ENCODE data around the gene CCDC88B.

CCDC88B gene

GRCh38 chr11:64352099-64352994 lies 12.3 kb downstream of the CCDC88B start:
- Histone ChIP-seq H3K36me3 (ENCODE audit: control insufficient read depth in 1 of 2, insufficient read depth in 2 of 2, low read length in 2 of 2) (no peaks in the 10 kb centered on the region), H3K27ac (ENCODE audit: low read length) (no peak overlapping the region), H3K27me3 (ENCODE audit: low read depth, low read length) (no peaks in the 10 kb centered on the region), H3K4me3 (ENCODE audit: low read depth in 1 of 2, low read length in 2 of 2) (no peak overlapping the region), H3K4me1 (ENCODE audit: control insufficient read depth in 1 of 2, insufficient read depth in 2 of 2, low read length in 2 of 2) (peaks cover 0 to 12% of the 10 kb centered on the region in 2 donors), H3K9me3 (ENCODE audit: control insufficient read depth in 1 of 2, low read length in 2 of 2) (no peaks in the 10 kb centered on the region)

DNA sequence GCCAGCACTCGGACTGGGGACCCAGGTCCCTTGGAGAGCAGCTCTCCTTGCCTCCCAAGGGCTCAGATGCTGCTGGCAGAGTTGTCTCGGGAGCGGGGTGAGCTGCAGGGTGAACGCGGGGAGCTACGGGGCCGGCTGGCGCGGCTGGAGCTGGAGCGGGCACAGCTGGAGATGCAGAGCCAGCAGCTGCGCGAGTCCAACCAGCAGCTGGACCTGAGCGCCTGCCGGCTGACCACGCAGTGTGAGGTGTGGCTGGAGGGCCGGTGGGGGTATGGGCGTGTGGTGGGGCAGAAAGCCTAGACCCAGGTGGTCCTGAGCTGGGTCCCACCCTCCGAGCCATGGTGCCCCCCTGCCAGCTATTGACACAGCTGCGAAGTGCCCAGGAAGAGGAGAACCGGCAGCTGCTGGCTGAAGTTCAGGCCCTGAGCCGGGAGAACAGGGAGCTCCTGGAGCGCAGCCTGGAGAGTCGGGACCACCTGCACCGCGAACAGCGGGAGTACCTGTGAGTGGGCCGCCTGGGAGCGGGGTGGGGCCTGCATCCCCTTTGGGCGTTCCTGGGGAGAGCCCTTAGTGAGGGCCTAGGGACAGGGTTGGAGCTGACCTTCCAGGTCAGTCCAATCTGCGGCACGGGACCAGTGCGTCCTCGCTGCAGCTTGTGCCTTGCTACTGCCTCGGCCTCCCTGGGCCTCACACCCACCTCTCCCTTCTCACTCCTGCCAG lies 13.2 kb downstream of the CCDC88B start:
- Histone ChIP-seq H3K4me1 (ENCODE audit: control insufficient read depth in 1 of 2, insufficient read depth in 2 of 2, low read length in 2 of 2) (peaks cover 1 to 18% of the 10 kb centered on the region in 2 donors), H3K4me3 (ENCODE audit: low read depth in 1 of 2, low read length in 2 of 2) (no peak overlapping the region), H3K36me3 (ENCODE audit: control insufficient read depth in 1 of 2, insufficient read depth in 2 of 2, low read length in 2 of 2) (no peaks in the 10 kb centered on the region), H3K9me3 (ENCODE audit: control insufficient read depth in 1 of 2, low read length in 2 of 2) (no peaks in the 10 kb centered on the region), H3K27ac (ENCODE audit: low read length) (no peak overlapping the region), H3K27me3 (ENCODE audit: low read depth, low read length) (no peaks in the 10 kb centered on the region)

DNA sequence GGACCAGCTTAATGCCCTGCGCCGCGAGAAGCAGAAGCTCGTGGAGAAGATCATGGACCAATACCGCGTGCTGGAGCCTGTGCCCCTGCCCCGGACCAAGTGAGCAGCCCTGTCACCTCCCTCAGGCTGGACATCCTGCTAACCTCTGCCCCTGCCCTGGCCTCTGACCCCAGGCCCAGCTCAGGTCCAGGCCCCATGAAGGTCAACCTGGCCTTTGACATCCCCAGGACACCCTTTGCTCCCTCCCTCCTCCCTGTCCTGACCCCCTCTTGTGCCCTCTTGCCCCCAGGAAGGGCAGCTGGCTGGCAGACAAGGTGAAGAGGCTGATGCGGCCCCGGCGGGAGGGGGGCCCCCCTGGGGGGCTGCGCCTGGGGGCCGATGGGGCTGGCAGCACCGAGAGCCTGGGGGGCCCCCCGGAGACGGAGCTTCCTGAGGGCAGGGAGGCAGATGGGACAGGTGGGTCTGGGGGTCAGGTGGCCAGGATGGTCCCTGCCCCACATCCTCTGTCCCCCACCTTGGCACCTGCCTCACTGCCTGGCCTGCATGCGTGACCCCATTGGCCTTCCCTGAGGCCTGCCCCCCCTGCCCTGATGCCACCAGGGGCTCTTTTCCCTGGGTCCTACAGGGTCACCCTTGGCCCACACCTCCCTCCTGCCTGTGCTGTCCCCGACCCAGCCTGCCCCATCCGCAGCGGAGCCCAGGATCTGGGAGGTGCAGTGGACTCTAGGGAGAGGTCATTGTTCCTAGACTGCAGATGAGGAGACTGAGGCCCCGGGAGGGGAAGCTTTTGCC lies 13.9 kb downstream of the CCDC88B start:
- Histone ChIP-seq H3K9me3 (ENCODE audit: control insufficient read depth in 1 of 2, low read length in 2 of 2) (no peaks in the 10 kb centered on the region), H3K36me3 (ENCODE audit: control insufficient read depth in 1 of 2, insufficient read depth in 2 of 2, low read length in 2 of 2) (no peaks in the 10 kb centered on the region), H3K4me3 (ENCODE audit: low read depth in 1 of 2, low read length in 2 of 2) (no peak overlapping the region), H3K27me3 (ENCODE audit: low read depth, low read length) (no peaks in the 10 kb centered on the region), H3K27ac (ENCODE audit: low read length) (no peak overlapping the region), H3K4me1 (ENCODE audit: control insufficient read depth in 1 of 2, insufficient read depth in 2 of 2, low read length in 2 of 2) (peaks cover 4 to 26% of the 10 kb centered on the region in 2 donors)

DNA sequence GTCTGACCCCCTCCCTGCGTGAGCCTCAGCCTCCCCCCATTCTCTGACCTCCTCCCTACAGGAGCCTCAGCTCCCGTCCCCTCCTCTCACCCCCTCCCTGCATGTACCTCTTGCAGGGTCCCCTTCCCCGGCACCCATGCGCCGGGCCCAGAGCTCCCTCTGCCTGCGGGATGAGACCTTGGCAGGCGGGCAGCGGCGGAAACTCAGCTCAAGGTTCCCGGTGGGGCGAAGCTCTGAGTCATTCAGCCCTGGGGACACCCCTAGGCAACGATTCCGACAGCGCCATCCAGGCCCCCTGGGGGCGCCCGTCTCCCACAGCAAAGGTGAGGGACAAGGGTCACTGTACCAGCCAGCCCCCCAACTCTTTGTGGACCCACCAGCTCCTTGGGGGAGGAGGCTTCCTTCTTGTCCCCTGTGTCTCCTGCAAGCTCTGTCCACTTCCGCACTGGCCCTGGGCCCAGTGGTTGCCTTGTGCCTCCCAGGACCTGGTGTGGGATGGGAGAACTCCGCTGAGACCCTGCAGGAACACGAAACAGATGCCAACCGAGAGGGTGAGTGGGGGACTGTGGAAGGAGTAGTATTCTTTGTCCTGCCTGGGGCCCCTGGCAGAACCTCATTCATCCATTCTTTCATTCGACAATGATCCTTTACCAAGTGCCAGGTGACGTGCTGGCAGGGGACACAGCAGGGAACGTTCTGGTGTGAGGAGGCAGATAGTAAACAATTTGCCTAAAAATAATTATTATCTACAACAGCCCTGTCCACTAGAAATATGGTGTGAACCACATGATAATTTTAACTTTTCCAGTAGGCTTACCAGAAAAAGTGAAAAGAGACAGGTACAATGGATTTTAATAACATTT lies 15.3 kb downstream of the CCDC88B start:
- Histone ChIP-seq H3K27ac (ENCODE audit: low read length) (peak overlapping the region; percentile 27), H3K4me3 (ENCODE audit: low read depth in 1 of 2, low read length in 2 of 2) (peak overlapping the region; percentile 33 to 34), H3K9me3 (ENCODE audit: control insufficient read depth in 1 of 2, low read length in 2 of 2) (no peaks in the 10 kb centered on the region), H3K4me1 (ENCODE audit: control insufficient read depth in 1 of 2, insufficient read depth in 2 of 2, low read length in 2 of 2) (peaks cover 7 to 36% of the 10 kb centered on the region in 2 donors), H3K27me3 (ENCODE audit: low read depth, low read length) (no peaks in the 10 kb centered on the region), H3K36me3 (ENCODE audit: control insufficient read depth in 1 of 2, insufficient read depth in 2 of 2, low read length in 2 of 2) (no peaks in the 10 kb centered on the region)

DNA sequence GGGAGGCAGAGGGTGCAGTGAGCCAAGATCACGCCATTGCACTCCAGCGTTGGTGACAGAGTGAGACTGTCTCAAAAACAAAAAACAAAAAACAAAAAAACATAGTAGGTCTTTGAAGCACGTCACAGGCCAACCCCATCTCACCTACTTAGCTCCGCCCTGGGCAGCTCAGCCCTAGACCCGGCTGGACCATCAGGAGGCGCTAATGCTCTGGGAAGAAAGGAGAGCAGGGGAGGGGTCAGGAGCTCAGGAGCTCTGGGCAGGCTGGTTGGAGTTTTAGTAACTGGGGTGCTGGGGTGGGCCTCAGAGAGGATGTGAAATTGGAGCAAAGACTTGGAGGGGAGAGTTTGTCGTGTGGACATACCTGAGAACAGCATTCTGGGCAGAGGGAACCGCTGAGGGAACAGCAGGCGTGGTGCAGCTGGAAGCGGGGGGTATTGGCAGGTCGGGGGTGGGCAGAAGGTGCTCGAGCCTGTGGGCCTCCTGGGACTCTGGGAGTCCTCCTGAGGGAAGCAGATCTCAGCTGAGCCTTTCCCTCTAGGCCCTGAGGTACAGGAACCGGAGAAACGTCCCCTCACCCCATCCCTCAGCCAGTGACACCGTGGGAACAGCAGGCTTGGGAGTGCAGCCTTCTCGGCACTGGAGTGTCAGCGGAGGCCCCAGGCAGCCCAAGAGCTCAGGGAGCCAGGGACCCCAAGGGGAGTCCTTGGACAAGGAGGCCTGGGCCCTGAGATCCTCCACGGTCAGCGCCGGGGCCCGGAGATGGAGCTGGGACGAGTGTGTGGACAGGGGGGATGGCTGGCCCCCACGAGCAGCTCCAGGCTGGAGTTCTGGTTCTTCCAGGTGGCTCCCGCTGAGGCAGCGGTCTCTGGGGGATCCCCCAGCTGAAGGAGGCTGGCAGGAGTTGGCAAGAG lies 16.8 kb downstream of the CCDC88B start:
- Histone ChIP-seq H3K4me3 (ENCODE audit: low read depth in 1 of 2, low read length in 2 of 2) (no peak overlapping the region), H3K27ac (ENCODE audit: low read length) (no peak overlapping the region), H3K4me1 (ENCODE audit: control insufficient read depth in 1 of 2, insufficient read depth in 2 of 2, low read length in 2 of 2) (peaks cover 7 to 41% of the 10 kb centered on the region in 2 donors)

DNA sequence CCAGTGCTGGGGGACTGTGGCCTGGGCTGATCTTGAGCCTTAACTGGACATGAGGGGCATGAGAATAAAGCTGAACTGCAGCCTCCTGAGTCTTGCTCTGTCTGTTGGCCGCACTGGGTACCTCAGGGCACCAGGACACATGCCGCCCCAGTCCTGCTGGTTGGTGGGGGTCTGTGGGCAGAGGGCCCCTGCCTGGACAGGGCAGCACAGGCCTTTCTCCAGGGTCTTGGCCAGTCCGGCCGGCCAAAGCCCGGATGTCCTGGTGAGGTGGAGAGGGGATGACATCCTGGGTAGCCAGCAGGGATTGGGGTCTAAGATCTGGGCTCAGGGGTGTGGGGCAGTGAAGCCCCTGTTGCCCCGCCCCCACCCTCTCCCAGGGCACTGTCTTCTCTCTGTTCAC lies 17.4 kb downstream of the CCDC88B start:
- peaks cover 7 to 15% of the 10 kb centered on the region in 2 donors for H3K36me3 ChIP-seq (ENCODE audit: control insufficient read depth in 1 of 2, insufficient read depth in 2 of 2, low read length in 2 of 2)
- no peak overlapping the region for H3K27ac ChIP-seq (ENCODE audit: low read length)
- H3K4me3 ChIP-seq (ENCODE audit: low read depth in 1 of 2, low read length in 2 of 2): no peak overlapping the region
- peaks cover 7 to 41% of the 10 kb centered on the region in 2 donors for H3K4me1 ChIP-seq (ENCODE audit: control insufficient read depth in 1 of 2, insufficient read depth in 2 of 2, low read length in 2 of 2)
- H3K27me3 ChIP-seq (ENCODE audit: low read depth, low read length): no peaks in the 10 kb centered on the region
- H3K9me3 ChIP-seq (ENCODE audit: control insufficient read depth in 1 of 2, low read length in 2 of 2): no peaks in the 10 kb centered on the region

More for the DNA sequence above, 16.8 kb downstream of the CCDC88B start:
- Histone ChIP-seq H3K36me3 (ENCODE audit: control insufficient read depth in 1 of 2, insufficient read depth in 2 of 2, low read length in 2 of 2) (peaks cover under 1 to 8% of the 10 kb centered on the region in 2 donors), H3K9me3 (ENCODE audit: control insufficient read depth in 1 of 2, low read length in 2 of 2) (no peaks in the 10 kb centered on the region), H3K27me3 (ENCODE audit: low read depth, low read length) (no peaks in the 10 kb centered on the region)

GRCh38 chr11:64357904-64358535 lies 18.0 kb downstream of the CCDC88B start:
- peaks cover 7 to 41% of the 10 kb centered on the region in 2 donors for H3K4me1 ChIP-seq (ENCODE audit: control insufficient read depth in 1 of 2, insufficient read depth in 2 of 2, low read length in 2 of 2)
- H3K4me3 ChIP-seq (ENCODE audit: low read depth in 1 of 2, low read length in 2 of 2): peak overlapping the region; percentile 70 to 94
- peaks cover 10 to 16% of the 10 kb centered on the region in 2 donors for H3K36me3 ChIP-seq (ENCODE audit: control insufficient read depth in 1 of 2, insufficient read depth in 2 of 2, low read length in 2 of 2)

DNA sequence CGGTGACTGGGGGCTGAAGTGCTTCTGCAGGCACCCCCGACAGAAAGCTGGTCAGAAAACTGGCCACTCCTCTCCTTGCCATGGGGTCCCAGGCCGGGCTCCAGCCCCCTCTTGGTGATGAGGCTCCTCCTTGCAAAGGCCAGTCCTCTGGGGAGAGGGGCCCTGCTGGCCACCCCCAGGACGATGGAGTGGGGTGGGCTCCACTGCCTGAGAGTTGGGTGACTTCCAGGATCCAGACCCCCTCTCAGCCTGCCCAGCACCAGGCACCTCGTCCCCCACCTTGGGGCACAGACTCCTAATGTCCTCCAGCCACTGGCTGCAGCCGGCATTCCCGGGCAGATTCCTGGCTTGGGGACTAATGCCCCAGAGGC lies 18.5 kb downstream of the CCDC88B start:
- peak overlapping the region; percentile 87 for H3K27ac ChIP-seq (ENCODE audit: low read length)
- H3K27me3 ChIP-seq (ENCODE audit: low read depth, low read length): no peaks in the 10 kb centered on the region
- H3K4me3 ChIP-seq (ENCODE audit: low read depth in 1 of 2, low read length in 2 of 2): peak overlapping the region; percentile 70 to 94
- peaks cover 13 to 21% of the 10 kb centered on the region in 2 donors for H3K36me3 ChIP-seq (ENCODE audit: control insufficient read depth in 1 of 2, insufficient read depth in 2 of 2, low read length in 2 of 2)
- H3K9me3 ChIP-seq (ENCODE audit: control insufficient read depth in 1 of 2, low read length in 2 of 2): no peaks in the 10 kb centered on the region
- H3K4me1 ChIP-seq (ENCODE audit: control insufficient read depth in 1 of 2, insufficient read depth in 2 of 2, low read length in 2 of 2): peaks cover 7 to 41% of the 10 kb centered on the region in 2 donors

More at GRCh38 chr11:64357904-64358535, 18.0 kb downstream of the CCDC88B start:
- no peak overlapping the region for H3K27ac ChIP-seq (ENCODE audit: low read length)
- H3K27me3 ChIP-seq (ENCODE audit: low read depth, low read length): no peaks in the 10 kb centered on the region
- no peaks in the 10 kb centered on the region for H3K9me3 ChIP-seq (ENCODE audit: control insufficient read depth in 1 of 2, low read length in 2 of 2)

- peaks cover 13 to 27% of the 10 kb centered on the region in 2 donors for H3K36me3 ChIP-seq (ENCODE audit: control insufficient read depth in 1 of 2, insufficient read depth in 2 of 2, low read length in 2 of 2)
- H3K9me3 ChIP-seq (ENCODE audit: control insufficient read depth in 1 of 2, low read length in 2 of 2): no peaks in the 10 kb centered on the region
- H3K27ac ChIP-seq (ENCODE audit: low read length): peak within 1 kb of the TSS; percentile 87
- peaks cover 7 to 41% of the 10 kb centered on the region in 2 donors for H3K4me1 ChIP-seq (ENCODE audit: control insufficient read depth in 1 of 2, insufficient read depth in 2 of 2, low read length in 2 of 2)
- H3K4me3 ChIP-seq (ENCODE audit: low read depth in 1 of 2, low read length in 2 of 2): peak within 1 kb of the TSS; percentile 79 to 94
- no peaks in the 10 kb centered on the region for H3K27me3 ChIP-seq (ENCODE audit: low read depth, low read length)
Observed at GRCh38 chr11:64358907-64359711, 19.1 kb downstream of the CCDC88B start, which contains the start of gene RPS6KA4. RPS6KA4 (plus strand) TSS chr11:64359162; CDS start chr11:64359236, 74 bp downstream.
